HG03108 (cell line): ENCODE measurements around the gene STXBP1.
A peak's percentile ranks its signal among the peaks of the same experiment; 100 is the strongest.

Experiments
- ATAC-seq: cut with Tn5 transposase; IDR thresholded peaks from one replicate; pipeline ENCODE4 v1.9.1; 2021; ENCODE audit warnings: moderate library complexity; ENCODE audit not compliant: unreplicated experiment

Gene STXBP1

GRCh38 chr9:127731938-127732337 lies 119.9 kb downstream of the STXBP1 start:
- no peak for ATAC-seq

- no peak for ATAC-seq
These were observed 120.4 kb downstream of the STXBP1 start for GRCh38 chr9:127732444-127732843.

GRCh38 chr9:127733614-127734013 lies 121.5 kb downstream of the STXBP1 start:
- no peak for ATAC-seq

GRCh38 chr9:127734247-127734746 lies 122.2 kb downstream of the STXBP1 start:
- no peak for ATAC-seq

- peak; percentile 83 for ATAC-seq
These were observed 122.9 kb downstream of the STXBP1 start, which contains the start of gene TOR2A for GRCh38 chr9:127734747-127735529. TSS of gene TOR2A (minus strand) at chr9:127735294. CDS start at chr9:127735270, 24 bp downstream.

- ATAC-seq, result peak; percentile 8
These were observed 123.6 kb downstream of the STXBP1 start for GRCh38 chr9:127735530-127736185.

- no peak for ATAC-seq
These were observed 126.6 kb downstream of the STXBP1 start for GRCh38 chr9:127738666-127739065.

GRCh38 chr9:127739614-127740330 lies 127.7 kb downstream of the STXBP1 start:
- no peak for ATAC-seq

- ATAC-seq, result no peak
These were observed 129.9 kb downstream of the STXBP1 start for GRCh38 chr9:127741831-127742434.
